ENCODE results near the gene ADGRG6. TPM values are rescaled to one million over a fixed set of nuclear protein-coding genes. Genes with fewer than 3 reads are reported as not detected.

Gene ADGRG6
- total RNA-seq, 1 donor from 2014 or later: 2.9 TPM

GRCh38 chr6:142385352-142385751, 83.5 kb downstream of the ADGRG6 start:
- ATAC-seq (no peak), DNase-seq (ENCODE audit: missing footprints) (no peak)
- intact Hi-C loops (cut with DNase I): loop anchor here (5.0 kb wide), 1 partner anchor 238 kb away; the partner anchor contains the start of genes NMBR and VTA1

- intact Hi-C loops (cut with DNase I): loop anchor here (5.0 kb wide), 1 partner anchor 239 kb away; the partner anchor contains the start of genes NMBR and VTA1
- ATAC-seq (no peak), DNase-seq (ENCODE audit: missing footprints) (no peak)
Measured at GRCh38 chr6:142386657-142387056, 84.8 kb downstream of the ADGRG6 start.

DNA sequence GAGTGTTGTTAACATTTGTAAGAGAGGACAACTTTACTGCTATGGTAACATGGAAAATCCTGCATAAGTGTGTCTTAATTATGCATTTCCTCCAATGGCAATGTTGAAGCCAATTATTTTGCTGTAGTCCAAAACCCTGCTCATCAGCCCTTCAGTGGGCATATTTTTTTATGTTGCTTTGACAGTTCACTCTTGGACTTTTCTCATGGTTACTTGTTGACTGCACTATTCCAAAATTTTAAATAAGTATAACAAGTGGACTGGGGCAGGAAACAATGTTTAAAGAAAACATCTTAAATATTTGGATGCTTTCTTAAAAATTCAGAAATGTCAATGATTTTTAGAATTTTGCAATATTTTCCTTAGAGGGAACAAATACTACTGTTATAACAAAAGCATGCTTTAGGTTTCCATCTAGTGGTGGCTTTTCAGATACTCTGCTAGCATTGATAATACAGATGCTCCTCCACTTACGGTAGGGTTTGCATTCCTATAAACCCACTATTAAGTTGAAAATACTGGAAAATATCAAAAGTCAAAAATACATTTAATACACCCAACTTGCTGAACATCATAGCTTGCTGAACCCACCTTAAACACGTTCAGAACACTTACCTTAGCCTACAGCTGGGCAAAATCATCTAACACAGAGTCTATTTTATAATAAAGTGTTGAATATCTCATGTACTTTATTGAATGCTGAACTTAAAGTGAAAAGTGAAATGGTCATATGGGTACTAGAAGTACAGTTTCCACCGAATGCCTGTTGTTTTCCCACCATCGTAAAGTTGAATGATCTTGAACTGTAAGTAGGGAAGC, 86.4 kb downstream of the ADGRG6 start:
- DNase-seq (ENCODE audit: missing footprints) (no peak), ATAC-seq (no peak)
- intact Hi-C loops (cut with DNase I): loop anchor here (5.0 kb wide), 1 partner anchor 241 kb away; the partner anchor contains the start of genes NMBR and VTA1

DNA sequence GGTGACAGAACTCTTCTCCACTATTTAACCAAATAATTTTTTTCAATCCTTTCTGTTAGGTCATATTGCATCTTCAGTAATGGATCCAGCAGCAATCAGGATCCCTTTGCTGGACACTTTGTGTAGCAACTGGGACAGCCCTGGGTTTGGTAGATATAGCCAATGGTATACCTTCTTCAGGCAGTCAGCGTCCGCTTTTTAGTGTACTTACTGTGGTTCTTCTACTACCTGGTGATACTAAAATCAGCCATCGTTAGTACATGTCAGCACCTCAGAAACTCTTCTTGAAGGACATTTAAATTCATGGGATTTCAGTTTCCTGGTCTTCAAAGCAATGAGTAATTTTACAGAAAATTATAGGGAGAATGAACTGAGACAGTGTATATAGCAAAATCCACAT, 93.5 kb downstream of the ADGRG6 start:
- no peak for ATAC-seq
- no peak for DNase-seq (ENCODE audit: missing footprints)
- intact Hi-C loops (cut with DNase I): no loop called here

DNA sequence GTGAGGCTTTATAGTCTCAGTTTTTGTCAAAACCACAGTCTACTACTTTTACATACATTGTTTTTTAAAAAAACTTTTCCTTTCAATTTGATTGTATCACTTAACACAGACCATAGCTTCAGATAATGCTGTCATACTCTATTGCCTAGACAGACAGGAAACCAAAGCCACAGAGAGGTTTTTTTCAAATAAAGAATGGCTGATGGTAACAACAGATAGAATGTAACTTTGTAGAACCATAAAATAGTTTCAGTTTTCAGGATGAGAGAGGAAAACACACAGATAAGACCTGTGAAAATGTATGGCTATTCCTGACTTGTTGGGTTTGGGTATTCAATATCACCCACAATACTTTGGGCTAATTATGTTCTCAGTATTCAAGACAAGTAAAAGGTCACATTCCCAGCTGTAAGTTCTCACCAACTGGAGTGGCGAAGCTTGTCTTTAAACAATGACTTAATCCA, 94.0 kb downstream of the ADGRG6 start:
- ATAC-seq: no peak
- DNase-seq (ENCODE audit: missing footprints): no peak
- intact Hi-C loops (cut with DNase I): no loop called here

GRCh38 chr6:142398353-142398752, 96.5 kb downstream of the ADGRG6 start:
- intact Hi-C loops (cut with DNase I): no loop called here

DNA sequence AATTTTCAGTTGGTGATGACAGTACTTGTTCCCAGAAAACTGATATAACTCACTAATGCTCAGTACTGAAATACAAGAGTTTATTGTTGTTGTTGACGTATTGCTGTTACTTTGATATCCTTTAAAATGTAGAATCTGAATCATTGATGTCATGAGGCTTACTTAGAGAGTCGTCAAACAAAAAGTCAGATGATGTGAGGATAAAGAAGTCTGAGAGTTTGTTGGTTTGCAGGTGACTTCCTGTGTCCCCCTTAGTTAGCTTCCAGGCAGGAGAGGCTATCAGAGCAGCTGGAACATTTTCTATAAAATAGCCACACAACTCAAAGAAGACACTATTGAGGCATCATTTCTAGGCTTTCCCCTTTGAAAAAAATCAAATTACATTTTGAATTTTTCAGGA, 97.9 kb downstream of the ADGRG6 start:
- no peak for ATAC-seq
- intact Hi-C loops (cut with DNase I): no loop called here
- DNase-seq (ENCODE audit: missing footprints): no peak

More at GRCh38 chr6:142398353-142398752, 96.5 kb downstream of the ADGRG6 start:
- ATAC-seq (no peak), DNase-seq (ENCODE audit: missing footprints) (no peak)

- intact Hi-C loops (cut with DNase I): no loop called here
- DNase-seq (ENCODE audit: missing footprints): no peak
- no peak for ATAC-seq
Measured at GRCh38 chr6:142400495-142400894, 98.7 kb downstream of the ADGRG6 start.

GRCh38 chr6:142401838-142402237, 100.0 kb downstream of the ADGRG6 start:
- DNase-seq (ENCODE audit: missing footprints) (no peak), ATAC-seq (no peak)
- intact Hi-C loops (cut with DNase I): no loop called here

DNA sequence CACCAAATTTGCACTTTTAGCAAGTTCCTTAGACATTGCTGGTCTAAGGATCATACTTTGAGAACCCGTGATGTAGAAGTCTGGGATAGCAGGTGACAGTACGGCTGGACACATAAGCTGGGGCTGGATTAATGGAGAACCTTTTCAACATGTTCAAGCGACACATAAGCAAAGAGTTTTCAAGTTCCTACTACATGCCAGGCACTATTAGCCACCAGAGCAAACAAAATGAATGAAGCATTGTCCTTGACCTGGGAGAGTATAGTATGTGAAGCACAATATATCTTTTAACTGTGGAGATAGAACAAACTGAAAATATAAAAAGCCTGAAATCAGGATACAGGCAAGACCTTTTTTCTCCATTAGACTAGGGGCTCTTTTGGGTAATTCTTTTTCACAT, 102.9 kb downstream of the ADGRG6 start:
- no peak for DNase-seq (ENCODE audit: missing footprints)
- ATAC-seq: no peak
- intact Hi-C loops (cut with DNase I): no loop called here

GRCh38 chr6:142406131-142406530, 104.3 kb downstream of the ADGRG6 start:
- DNase-seq (ENCODE audit: missing footprints): no peak
- intact Hi-C loops (cut with DNase I): no loop called here
- ATAC-seq: peak; percentile 52

GRCh38 chr6:142407685-142408273, 106.0 kb downstream of the ADGRG6 start:
- ATAC-seq (no peak), DNase-seq (ENCODE audit: missing footprints) (no peak)

DNA sequence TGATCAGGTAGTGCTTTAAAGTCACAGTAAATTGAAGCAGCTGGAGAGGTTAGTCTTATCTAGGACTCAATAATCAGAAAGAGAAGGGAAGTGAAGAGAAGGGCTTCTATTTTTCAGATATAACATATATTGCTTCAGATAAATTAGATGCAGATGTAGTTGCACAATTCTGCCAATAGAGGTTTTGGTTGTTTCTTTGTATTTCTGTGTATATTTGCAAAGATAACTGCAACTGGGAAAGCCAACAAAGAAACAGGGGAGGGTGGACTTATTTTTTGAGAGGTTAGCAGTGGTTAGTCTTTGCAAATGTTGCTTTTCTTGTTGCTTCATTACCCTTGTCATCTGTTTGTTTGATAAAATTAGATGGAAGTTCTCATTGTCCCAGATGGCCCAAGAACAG, 106.6 kb downstream of the ADGRG6 start:
- ATAC-seq (no peak), DNase-seq (ENCODE audit: missing footprints) (no peak)
- intact Hi-C loops (cut with DNase I): no loop called here

More at GRCh38 chr6:142407685-142408273, 106.0 kb downstream of the ADGRG6 start:
- intact Hi-C loops (cut with DNase I): no loop called here

DNA sequence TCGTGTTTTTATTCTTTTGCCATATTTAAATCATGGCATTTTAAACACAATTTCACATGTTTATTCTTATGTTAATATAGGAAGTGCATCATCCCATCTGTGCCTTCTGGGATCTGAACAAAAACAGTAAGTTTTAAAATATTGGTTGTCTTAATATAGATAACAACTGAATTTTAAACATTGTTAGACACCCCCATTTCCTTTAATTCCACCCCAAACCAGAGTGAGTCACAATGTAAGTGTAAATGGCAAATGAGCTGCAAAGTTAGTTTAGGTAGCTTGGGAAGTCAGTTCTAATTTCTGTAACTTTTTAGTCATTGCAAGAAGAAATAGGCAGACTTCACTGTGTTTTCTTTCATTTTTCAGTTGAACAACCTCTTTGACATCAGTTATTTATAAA, 108.0 kb downstream of the ADGRG6 start:
- ATAC-seq (no peak), DNase-seq (ENCODE audit: missing footprints) (no peak)
- intact Hi-C loops (cut with DNase I): no loop called here

DNA sequence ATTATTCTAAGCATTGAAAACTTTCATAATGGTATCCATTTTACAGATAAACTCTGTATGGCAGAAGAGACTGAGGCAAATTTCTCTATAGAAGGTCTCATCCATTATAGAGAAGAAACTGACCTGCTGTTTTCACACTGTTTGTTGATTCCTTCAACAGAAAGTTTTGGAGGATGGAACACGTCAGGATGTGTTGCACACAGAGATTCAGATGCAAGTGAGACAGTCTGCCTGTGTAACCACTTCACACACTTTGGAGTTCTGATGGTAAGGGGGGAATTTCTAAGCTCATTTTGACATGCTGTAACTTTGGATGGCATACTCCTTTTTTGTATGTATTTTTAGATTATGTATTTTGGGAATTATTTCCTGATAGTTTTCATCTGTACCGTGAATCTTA, 109.3 kb downstream of the ADGRG6 start:
- DNase-seq (ENCODE audit: missing footprints) (no peak), ATAC-seq (no peak)
- intact Hi-C loops (cut with DNase I): no loop called here

GRCh38 chr6:142412241-142412640, 110.4 kb downstream of the ADGRG6 start:
- no peak for ATAC-seq
- intact Hi-C loops (cut with DNase I): no loop called here

DNA sequence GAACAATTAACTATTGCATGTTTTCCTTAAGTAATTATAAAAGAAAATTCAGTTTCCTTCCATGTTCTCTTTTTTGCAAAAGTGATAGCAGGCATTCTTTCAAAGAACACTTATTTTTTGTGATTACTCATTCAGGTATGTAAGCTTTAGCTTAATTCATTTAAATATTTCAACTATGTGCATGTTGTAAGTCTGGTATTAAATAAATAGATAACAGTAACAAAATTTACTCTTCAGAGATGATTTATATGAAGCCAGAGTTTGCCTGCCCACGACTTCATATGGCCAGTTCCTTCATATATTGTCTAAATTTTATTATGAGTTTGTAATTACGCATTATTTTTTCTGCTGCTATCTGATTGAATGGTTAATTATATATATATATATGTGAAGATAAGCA, 110.9 kb downstream of the ADGRG6 start:
- intact Hi-C loops (cut with DNase I): no loop called here
- DNase-seq (ENCODE audit: missing footprints): no peak
- no peak for ATAC-seq

More at GRCh38 chr6:142412241-142412640, 110.4 kb downstream of the ADGRG6 start:
- DNase-seq (ENCODE audit: missing footprints): no peak

GRCh38 chr6:142413111-142413510, 111.3 kb downstream of the ADGRG6 start:
- intact Hi-C loops (cut with DNase I): no loop called here
- no peak for DNase-seq (ENCODE audit: missing footprints)
- ATAC-seq: no peak

- DNase-seq (ENCODE audit: missing footprints): no peak
- intact Hi-C loops (cut with DNase I): no loop called here
- no peak for ATAC-seq
Measured at GRCh38 chr6:142414462-142415250, 112.8 kb downstream of the ADGRG6 start.
